Loucy (cell line): Measurements from ENCODE around the gene SSNA1.

Experiments
- H2AFZ ChIP-seq: fragments of 200-600 bp; sonication (generic); 2 replicates; pipeline ENCODE4 v1.6.0; 2016; ENCODE audit warnings: antibody characterized with exemption, mild to moderate bottlenecking, low read length, moderate library complexity
- H3F3A ChIP-seq: fragments of 200-600 bp; 2 replicates; pipeline ENCODE4 v1.6.0; 2016; ENCODE audit warnings: antibody characterized with exemption, low read depth, mild to moderate bottlenecking
- H3K27me3 ChIP-seq: fragments of 200-600 bp; sonication (generic); 2 replicates; pipeline ENCODE4 v1.6.1; 2014; ENCODE audit warnings: low read length, mild to moderate bottlenecking; ENCODE audit not compliant: insufficient read depth, poor library complexity, severe bottlenecking
- H3K36me3 ChIP-seq: fragments of 200-600 bp; sonication (generic); 2 replicates; pipeline ENCODE4 v1.6.1; 2016; ENCODE audit warnings: low read length; ENCODE audit not compliant: insufficient read depth
- H3K4me1 ChIP-seq: fragments of 200-600 bp; sonication (generic); 2 replicates; pipeline ENCODE4 v1.5.1; 2014; ENCODE audit warnings: low read length, mild to moderate bottlenecking; ENCODE audit not compliant: insufficient read depth, poor library complexity, severe bottlenecking
- H3K4me2 ChIP-seq: fragments of 200-600 bp; sonication (generic); 2 replicates; pipeline ENCODE4 v1.6.0; 2014; ENCODE audit warnings: antibody characterized with exemption, low read length, low read depth, mild to moderate bottlenecking; ENCODE audit not compliant: poor library complexity, severe bottlenecking
- H3K4me3 ChIP-seq: fragments of 200-600 bp; sonication (generic); 2 replicates; pipeline ENCODE4 v1.5.1; 2014; ENCODE audit warnings: low read length, mild to moderate bottlenecking, mixed read lengths; ENCODE audit not compliant: poor library complexity, severe bottlenecking
- H3K79me2 ChIP-seq: fragments of 200-600 bp; sonication (generic); 2 replicates; pipeline ENCODE4 v1.6.1; 2014; ENCODE audit warnings: low read length; ENCODE audit not compliant: insufficient read depth
- H3K9ac ChIP-seq: fragments of 200-600 bp; sonication (generic); 2 replicates; pipeline ENCODE4 v1.6.0; 2014; ENCODE audit warnings: mild to moderate bottlenecking, low read depth, low read length, moderate library complexity; ENCODE audit not compliant: poor library complexity, severe bottlenecking
- H3K9me2 ChIP-seq: fragments of 200-600 bp; sonication (generic); replicated peaks from 2 replicates; pipeline ENCODE4 v1.6.1; 2016; ENCODE audit warnings: low read depth, low read length, mixed read lengths
- H3K9me3 ChIP-seq: fragments of 200-600 bp; sonication (generic); 2 replicates; pipeline ENCODE4 v1.6.1; 2014; ENCODE audit warnings: mild to moderate bottlenecking, antibody characterized with exemption, low read length, low read depth; ENCODE audit not compliant: insufficient read depth
- H4K20me1 ChIP-seq: fragments of 200-600 bp; sonication (generic); 2 replicates; pipeline ENCODE4 v1.6.0; 2014; ENCODE audit warnings: antibody characterized with exemption, low read length, mild to moderate bottlenecking; ENCODE audit not compliant: insufficient read depth, poor library complexity, severe bottlenecking
- EZH2phosphoT487 ChIP-seq: fragments of 200-600 bp; IDR thresholded peaks from 2 replicates; pipeline ENCODE4 v1.6.1; 2018; ENCODE audit warnings: antibody characterized with exemption, mild to moderate bottlenecking, moderate library complexity, borderline replicate concordance
- TF ChIP-seq, protein P1 (sequence below): fragments of 200-600 bp; sonication (generic); conservative IDR thresholded peaks from 2 replicates; pipeline ENCODE4 v1.5.1; 2014; ENCODE audit warnings: mild to moderate bottlenecking, antibody characterized with exemption, low read length

Gene SSNA1

DNA sequence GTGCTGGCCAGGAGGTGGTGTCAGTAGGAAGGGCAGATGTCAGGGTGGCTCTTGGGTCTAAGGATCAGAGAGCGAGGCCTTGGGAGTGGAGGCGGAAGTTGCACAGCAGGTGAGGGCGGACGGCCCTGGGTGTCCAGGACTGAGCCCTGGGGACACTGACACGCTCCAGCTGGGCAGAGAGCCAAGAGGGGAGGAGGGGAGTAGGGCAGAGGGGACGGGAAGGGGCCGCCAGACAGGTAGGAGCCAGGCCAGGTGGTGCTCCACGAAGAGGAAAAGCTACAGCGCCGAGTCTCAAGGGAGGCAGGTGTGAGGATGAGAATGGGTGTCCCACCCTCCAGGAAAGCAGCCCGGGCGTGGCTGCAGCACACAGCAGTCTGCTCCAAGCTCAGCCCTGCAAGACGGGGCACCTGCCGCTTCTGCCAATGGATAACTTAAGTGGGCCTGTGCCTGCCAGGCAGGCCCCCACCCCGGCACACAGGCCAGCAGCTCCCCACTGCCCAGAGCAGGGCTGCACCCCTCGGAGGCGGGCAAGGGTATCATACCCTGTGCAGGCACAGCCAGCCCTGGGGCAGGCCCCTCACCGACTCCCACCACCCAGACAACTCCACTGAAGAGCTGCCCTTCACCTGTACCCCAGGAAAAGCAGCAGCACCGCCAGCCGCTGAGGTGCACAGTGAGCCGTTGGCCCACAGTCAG, 7.2 kb downstream of the SSNA1 start:
- Histone ChIP-seq H4K20me1 (peaks cover 14% of the 10 kb centered on the region), H3K27me3 (no peaks in the 10 kb centered on the region), H3K9ac (no peak overlapping the region), H3K79me2 (peaks cover 39% of the 10 kb centered on the region), H3K9me2 (no peaks in the 10 kb centered on the region), H3F3A (no peaks in the 10 kb centered on the region), H3K4me2 (peak overlapping the region; percentile 27), H3K4me1 (peaks cover 16% of the 10 kb centered on the region), H3K36me3 (peaks cover 7% of the 10 kb centered on the region; the same call in 1 of the 2 replicates), H2AFZ (no peak overlapping the region), H3K9me3 (no peaks in the 10 kb centered on the region), H3K4me3 (no peak overlapping the region)
- no peak for TF ChIP-seq EZH2phosphoT487
- TF ChIP-seq, protein P1, sequence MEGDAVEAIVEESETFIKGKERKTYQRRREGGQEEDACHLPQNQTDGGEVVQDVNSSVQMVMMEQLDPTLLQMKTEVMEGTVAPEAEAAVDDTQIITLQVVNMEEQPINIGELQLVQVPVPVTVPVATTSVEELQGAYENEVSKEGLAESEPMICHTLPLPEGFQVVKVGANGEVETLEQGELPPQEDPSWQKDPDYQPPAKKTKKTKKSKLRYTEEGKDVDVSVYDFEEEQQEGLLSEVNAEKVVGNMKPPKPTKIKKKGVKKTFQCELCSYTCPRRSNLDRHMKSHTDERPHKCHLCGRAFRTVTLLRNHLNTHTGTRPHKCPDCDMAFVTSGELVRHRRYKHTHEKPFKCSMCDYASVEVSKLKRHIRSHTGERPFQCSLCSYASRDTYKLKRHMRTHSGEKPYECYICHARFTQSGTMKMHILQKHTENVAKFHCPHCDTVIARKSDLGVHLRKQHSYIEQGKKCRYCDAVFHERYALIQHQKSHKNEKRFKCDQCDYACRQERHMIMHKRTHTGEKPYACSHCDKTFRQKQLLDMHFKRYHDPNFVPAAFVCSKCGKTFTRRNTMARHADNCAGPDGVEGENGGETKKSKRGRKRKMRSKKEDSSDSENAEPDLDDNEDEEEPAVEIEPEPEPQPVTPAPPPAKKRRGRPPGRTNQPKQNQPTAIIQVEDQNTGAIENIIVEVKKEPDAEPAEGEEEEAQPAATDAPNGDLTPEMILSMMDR = no peak

DNA sequence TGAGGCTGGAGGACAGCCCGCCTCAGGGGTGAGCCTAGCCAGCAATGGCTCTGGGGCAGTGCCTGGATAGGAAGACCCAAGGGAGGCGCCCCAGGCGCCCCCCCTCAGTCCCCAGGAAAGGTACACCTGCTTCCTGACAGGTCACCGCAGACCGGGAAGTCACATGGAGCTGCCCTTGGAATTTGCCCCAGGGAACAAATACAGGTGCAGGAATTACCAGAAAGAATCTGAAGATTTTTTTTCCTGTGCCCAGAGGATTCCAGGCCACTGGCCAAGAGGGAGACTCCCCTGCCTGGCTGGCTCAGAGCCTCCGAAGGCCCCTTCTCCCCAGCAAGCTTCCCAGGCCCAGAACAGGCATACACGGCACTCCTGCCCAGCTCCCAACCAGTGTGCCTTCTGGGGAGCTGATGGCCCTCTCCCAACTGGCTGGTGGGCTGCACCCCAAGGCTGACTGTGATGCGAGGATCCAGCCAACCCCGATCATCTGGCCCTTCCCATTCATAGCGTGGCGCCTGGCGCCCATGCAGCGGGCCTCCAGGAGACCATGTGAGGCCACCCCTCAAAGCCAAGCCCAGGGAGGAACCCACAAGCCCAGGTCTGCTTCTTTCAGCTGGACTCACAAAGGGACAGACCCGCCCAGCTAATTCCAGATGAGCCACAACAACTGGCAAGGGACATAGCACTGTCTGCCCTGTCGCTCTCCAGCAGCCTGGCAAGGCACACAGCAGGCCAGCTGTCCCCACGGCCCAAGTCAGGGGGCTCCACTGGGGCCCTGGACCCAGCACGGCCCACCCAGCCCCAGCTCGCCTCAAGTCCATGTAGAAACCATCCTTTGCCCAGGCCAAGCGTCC, 9.8 kb downstream of the SSNA1 start:
- peaks cover 12% of the 10 kb centered on the region for H4K20me1 ChIP-seq
- no peak overlapping the region for H2AFZ ChIP-seq
- no peak for TF ChIP-seq EZH2phosphoT487
- TF ChIP-seq, protein P1 = no peak
- peak overlapping the region; percentile 65 for H3K4me2 ChIP-seq
- H3K9me3 ChIP-seq = no peaks in the 10 kb centered on the region
- H3K27me3 ChIP-seq = no peaks in the 10 kb centered on the region
- H3K9ac ChIP-seq = peak overlapping the region; percentile 10
- no peaks in the 10 kb centered on the region for H3K36me3 ChIP-seq
- no peaks in the 10 kb centered on the region for H3K9me2 ChIP-seq
- H3F3A ChIP-seq = no peaks in the 10 kb centered on the region
- peaks cover 46% of the 10 kb centered on the region for H3K79me2 ChIP-seq
- H3K4me1 ChIP-seq = peaks cover 25% of the 10 kb centered on the region
- H3K4me3 ChIP-seq = peak overlapping the region; percentile 67

DNA sequence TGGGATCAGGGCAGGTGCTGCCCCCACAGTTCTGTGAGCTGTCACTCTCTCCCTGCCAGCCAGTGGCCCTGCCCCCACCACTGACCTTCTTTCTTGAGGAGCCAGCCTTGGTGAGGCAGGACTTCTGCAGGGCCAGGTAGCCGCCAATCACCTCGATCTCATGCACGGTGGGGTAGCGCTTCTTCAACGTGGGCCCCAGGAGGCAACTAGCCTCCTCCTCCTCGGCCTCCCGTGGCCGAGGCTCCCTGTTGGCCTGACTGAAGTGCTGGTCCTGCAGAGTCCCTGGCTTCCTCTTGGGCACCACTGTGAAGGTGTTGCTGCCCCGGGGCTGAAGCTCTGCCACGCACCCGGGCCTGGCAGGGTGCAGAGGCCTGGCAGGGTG, 10.4 kb downstream of the SSNA1 start:
- H3K36me3 ChIP-seq = no peaks in the 10 kb centered on the region
- peak overlapping the region; percentile 67 for H3K4me3 ChIP-seq
- peaks cover 52% of the 10 kb centered on the region for H3K79me2 ChIP-seq
- H3F3A ChIP-seq = no peaks in the 10 kb centered on the region
- TF ChIP-seq, protein P1 = no peak
- TF ChIP-seq EZH2phosphoT487 = no peak
- H3K9me3 ChIP-seq = no peaks in the 10 kb centered on the region
- peaks cover 26% of the 10 kb centered on the region for H3K4me1 ChIP-seq
- H3K9ac ChIP-seq = peak overlapping the region; percentile 10
- H3K9me2 ChIP-seq = no peaks in the 10 kb centered on the region
- H3K4me2 ChIP-seq = peak overlapping the region; percentile 65
- H3K27me3 ChIP-seq = no peaks in the 10 kb centered on the region
- peaks cover 13% of the 10 kb centered on the region for H4K20me1 ChIP-seq
- H2AFZ ChIP-seq = no peak overlapping the region
